NB4 (cell line): Measurements from ENCODE around the gene PITX1.

Experiments
- CTCF ChIP-seq: IDR thresholded peaks from one replicate; pipeline ENCODE4 v1.5.1; 2012; ENCODE audit warnings: low read depth, low read length
- MYC ChIP-seq: IDR thresholded peaks from 2 replicates; pipeline ENCODE4 v1.6.1; 2011; ENCODE audit warnings: low read depth, low read length
- POLR2A ChIP-seq: IDR thresholded peaks from 2 replicates; pipeline ENCODE4 v1.6.1; 2011; ENCODE audit warnings: mild to moderate bottlenecking; ENCODE audit not compliant: insufficient read length; ENCODE audit errors: extremely low read depth
- TF ChIP-seq, protein P1 (sequence below): IDR thresholded peaks from 2 replicates; pipeline ENCODE4 v1.6.1; 2011; ENCODE audit warnings: low read depth, low read length

- TF ChIP-seq CTCF, result no peak
- no peak for TF ChIP-seq POLR2A
- TF ChIP-seq, protein P1, sequence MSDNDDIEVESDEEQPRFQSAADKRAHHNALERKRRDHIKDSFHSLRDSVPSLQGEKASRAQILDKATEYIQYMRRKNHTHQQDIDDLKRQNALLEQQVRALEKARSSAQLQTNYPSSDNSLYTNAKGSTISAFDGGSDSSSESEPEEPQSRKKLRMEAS, result no peak
- TF ChIP-seq MYC, result no peak
These were observed 3.7 kb downstream of the PITX1 start for GRCh38 chr5:135030123-135030955.
